Type B pancreatic cell (in vitro differentiated cells): ENCODE measurements around the gene INHBC. TPM values are rescaled to one million over a fixed set of nuclear protein-coding genes. Genes with fewer than 3 reads are reported as not detected.

Source experiments
- DNase-seq: peaks from one replicate; pipeline ENCODE4 v3.0.0; 2021; ENCODE audit warnings: mixed read lengths; ENCODE audit not compliant: unreplicated experiment; ENCODE audit errors: extremely low spot score
- H3K27ac Mint-ChIP-seq: 2 replicates; pipeline ENCODE4 v1.8.0; 2021; ENCODE audit warnings: mild to moderate bottlenecking, mixed read lengths
- H3K27me3 Mint-ChIP-seq: 2 replicates; pipeline ENCODE4 v1.8.0; 2021; ENCODE audit warnings: mixed read lengths
- H3K36me3 Mint-ChIP-seq: 2 replicates; pipeline ENCODE4 v1.8.0; 2021; ENCODE audit warnings: mixed read lengths
- H3K4me1 Mint-ChIP-seq: one replicate; pipeline ENCODE4 v1.8.0; 2021; ENCODE audit warnings: mixed read lengths; ENCODE audit not compliant: unreplicated experiment
- H3K4me3 Mint-ChIP-seq: 2 replicates; pipeline ENCODE4 v1.8.0; 2021; ENCODE audit warnings: mild to moderate bottlenecking, mixed read lengths
- H3K9me3 Mint-ChIP-seq: 2 replicates; pipeline ENCODE4 v1.8.0; 2021; ENCODE audit warnings: mixed read lengths
- CTCF ChIP-seq: fragments of 200-600 bp; sonication (generic); conservative IDR thresholded peaks from 2 replicates; pipeline ENCODE4 v1.5.0; 2021; ENCODE audit warnings: antibody characterized with exemption, mild to moderate bottlenecking
- total RNA-seq: library from RNA; stranded (reverse); gene quantifications from 2 replicates; pipeline ENCODE4 v1.2.1, GENCODE V29; 2021; ENCODE audit warnings: low replicate concordance

Gene INHBC
- total RNA-seq, 1 donor from 2014 or later: not detected

GRCh38 chr12:57469296-57470164 lies 34.9 kb downstream of the INHBC start:
- Mint-ChIP-seq H3K27me3 (peaks cover 54% of the 10 kb centered on the region), H3K4me3 (no peak overlapping the region), H3K9me3 (no peaks in the 10 kb centered on the region), H3K27ac (no peak overlapping the region), H3K36me3 (no peaks in the 10 kb centered on the region), H3K4me1 (no peaks in the 10 kb centered on the region)
- DNase-seq: no peak
- TF ChIP-seq CTCF: no peak

- H3K4me1 Mint-ChIP-seq: no peaks in the 10 kb centered on the region
- TF ChIP-seq CTCF: no peak
- DNase-seq: no peak
- no peaks in the 10 kb centered on the region for H3K36me3 Mint-ChIP-seq
- H3K27me3 Mint-ChIP-seq: peaks cover 62% of the 10 kb centered on the region
- H3K9me3 Mint-ChIP-seq: no peaks in the 10 kb centered on the region
- H3K4me3 Mint-ChIP-seq: no peak overlapping the region
- H3K27ac Mint-ChIP-seq: no peak overlapping the region
Measured at GRCh38 chr12:57470286-57470969, 35.8 kb downstream of the INHBC start.

- H3K4me3 Mint-ChIP-seq: no peak overlapping the region
- no peaks in the 10 kb centered on the region for H3K36me3 Mint-ChIP-seq
- no peak for DNase-seq
- H3K27ac Mint-ChIP-seq: no peak overlapping the region
- H3K9me3 Mint-ChIP-seq: no peaks in the 10 kb centered on the region
- no peaks in the 10 kb centered on the region for H3K4me1 Mint-ChIP-seq
- H3K27me3 Mint-ChIP-seq: peaks cover 62% of the 10 kb centered on the region
- no peak for TF ChIP-seq CTCF
Measured at GRCh38 chr12:57470970-57471656, 36.5 kb downstream of the INHBC start.

GRCh38 chr12:57471661-57472060 lies 37.1 kb downstream of the INHBC start:
- Mint-ChIP-seq H3K4me3 (no peak overlapping the region), H3K9me3 (no peaks in the 10 kb centered on the region), H3K27me3 (peaks cover 68% of the 10 kb centered on the region), H3K4me1 (no peaks in the 10 kb centered on the region), H3K27ac (no peak overlapping the region), H3K36me3 (no peaks in the 10 kb centered on the region)
- TF ChIP-seq CTCF: no peak
- DNase-seq: no peak

- no peaks in the 10 kb centered on the region for H3K36me3 Mint-ChIP-seq
- TF ChIP-seq CTCF: no peak
- peaks cover 70% of the 10 kb centered on the region for H3K27me3 Mint-ChIP-seq
- no peaks in the 10 kb centered on the region for H3K4me1 Mint-ChIP-seq
- H3K4me3 Mint-ChIP-seq: no peak overlapping the region
- no peaks in the 10 kb centered on the region for H3K9me3 Mint-ChIP-seq
- no peak overlapping the region for H3K27ac Mint-ChIP-seq
- no peak for DNase-seq
Measured at GRCh38 chr12:57472391-57472790, 37.8 kb downstream of the INHBC start.
